ENCODE measurements around the gene CBR3.
"Not testable (repeated sequence)": the region's sequence is repeated elsewhere in the genome, so short reads cannot be mapped to it uniquely, and the experiment has no call there.

CBR3 gene

GRCh38 chr21:36097427-36098181 lies 37.3 kb upstream of the CBR3 start:
- no peak for DNase-seq (ENCODE audit: low read depth)
- no peak overlapping the region for H3K4me3 ChIP-seq (ENCODE audit: control insufficient read depth, low read depth, low read length)
- TF ChIP-seq CTCF (conservative IDR thresholded peaks at IDR 0.05; ENCODE audit: control insufficient read depth, insufficient read depth, low read depth, low read length): no peak

DNA sequence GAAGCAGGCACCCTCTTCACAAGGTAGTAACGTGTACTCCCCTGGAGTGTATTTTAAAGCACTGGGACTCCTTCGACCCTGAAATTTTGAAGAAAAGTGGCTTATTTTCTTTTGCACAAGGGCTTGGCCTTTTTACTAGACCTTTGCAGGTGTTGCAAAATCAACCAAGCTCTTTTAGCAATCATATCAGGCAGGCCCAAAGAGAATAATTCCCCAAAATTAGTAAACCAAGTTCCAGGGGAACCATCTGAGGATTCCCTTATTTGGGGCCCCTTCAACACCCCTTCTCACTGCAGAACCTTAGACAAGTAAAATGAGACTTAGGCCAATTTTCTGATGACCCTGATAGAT lies 36.7 kb upstream of the CBR3 start:
- TF ChIP-seq CTCF (conservative IDR thresholded peaks at IDR 0.05; ENCODE audit: control insufficient read depth, insufficient read depth, low read depth, low read length): no peak
- DNase-seq (ENCODE audit: low read depth): no peak
- H3K4me3 ChIP-seq (ENCODE audit: control insufficient read depth, low read depth, low read length): no peak overlapping the region

DNA sequence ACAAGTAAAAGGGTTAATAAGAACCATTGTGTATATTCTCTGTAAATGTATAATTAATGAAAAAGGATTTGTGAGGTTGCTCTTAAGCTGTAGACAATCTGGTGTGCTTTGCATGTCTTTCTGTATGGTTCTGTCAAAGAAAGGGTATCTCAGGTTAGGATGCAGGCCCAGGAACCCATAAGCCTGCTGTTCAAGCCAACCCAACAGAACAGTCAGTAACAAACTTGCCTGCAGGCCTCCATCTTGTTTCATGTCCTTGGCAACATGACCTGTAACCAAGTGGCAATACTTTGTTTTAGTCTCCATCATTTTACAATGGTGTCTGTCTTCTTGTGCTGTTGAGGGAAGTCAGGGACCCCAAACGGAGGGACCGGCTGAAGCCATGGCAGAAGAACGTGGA lies 35.9 kb upstream of the CBR3 start:
- TF ChIP-seq CTCF (conservative IDR thresholded peaks at IDR 0.05; ENCODE audit: control insufficient read depth, insufficient read depth, low read depth, low read length): no peak
- DNase-seq (ENCODE audit: low read depth): no peak

GRCh38 chr21:36099695-36100211 lies 35.1 kb upstream of the CBR3 start:
- DNase-seq (ENCODE audit: low read depth); H3K4me3 ChIP-seq (ENCODE audit: control insufficient read depth, low read depth, low read length): not testable (repeated sequence)

More for the DNA sequence above, 35.9 kb upstream of the CBR3 start:
- no peak overlapping the region for H3K4me3 ChIP-seq (ENCODE audit: control insufficient read depth, low read depth, low read length)

GRCh38 chr21:36100971-36101641 lies 33.8 kb upstream of the CBR3 start:
- H3K4me3 ChIP-seq (ENCODE audit: control insufficient read depth, low read depth, low read length): no peak overlapping the region
- no peak for DNase-seq (ENCODE audit: low read depth)
- TF ChIP-seq CTCF (conservative IDR thresholded peaks at IDR 0.05; ENCODE audit: control insufficient read depth, insufficient read depth, low read depth, low read length): no peak

GRCh38 chr21:36103434-36103833 lies 31.4 kb upstream of the CBR3 start:
- no peak for TF ChIP-seq CTCF (conservative IDR thresholded peaks at IDR 0.05; ENCODE audit: control insufficient read depth, insufficient read depth, low read depth, low read length)
- no peak overlapping the region for H3K4me3 ChIP-seq (ENCODE audit: control insufficient read depth, low read depth, low read length)
- DNase-seq (ENCODE audit: low read depth): no peak

Measured in fibroblast of mammary gland (primary cell).